GM21619 (cell line): ENCODE measurements around the gene DEAF1.
"Not testable (repeated sequence)": the region's sequence is repeated elsewhere in the genome, so short reads cannot be mapped to it uniquely, and the experiment has no call there.

Experiments
- ATAC-seq: cut with Tn5 transposase; IDR thresholded peaks from one replicate; pipeline ENCODE4 v1.9.1; 2021; ENCODE audit not compliant: unreplicated experiment

The DEAF1 gene, protein sequence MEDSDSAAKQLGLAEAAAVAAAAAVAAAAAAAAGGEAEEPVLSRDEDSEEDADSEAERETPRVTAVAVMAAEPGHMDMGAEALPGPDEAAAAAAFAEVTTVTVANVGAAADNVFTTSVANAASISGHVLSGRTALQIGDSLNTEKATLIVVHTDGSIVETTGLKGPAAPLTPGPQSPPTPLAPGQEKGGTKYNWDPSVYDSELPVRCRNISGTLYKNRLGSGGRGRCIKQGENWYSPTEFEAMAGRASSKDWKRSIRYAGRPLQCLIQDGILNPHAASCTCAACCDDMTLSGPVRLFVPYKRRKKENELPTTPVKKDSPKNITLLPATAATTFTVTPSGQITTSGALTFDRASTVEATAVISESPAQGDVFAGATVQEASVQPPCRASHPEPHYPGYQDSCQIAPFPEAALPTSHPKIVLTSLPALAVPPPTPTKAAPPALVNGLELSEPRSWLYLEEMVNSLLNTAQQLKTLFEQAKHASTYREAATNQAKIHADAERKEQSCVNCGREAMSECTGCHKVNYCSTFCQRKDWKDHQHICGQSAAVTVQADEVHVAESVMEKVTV

DNA sequence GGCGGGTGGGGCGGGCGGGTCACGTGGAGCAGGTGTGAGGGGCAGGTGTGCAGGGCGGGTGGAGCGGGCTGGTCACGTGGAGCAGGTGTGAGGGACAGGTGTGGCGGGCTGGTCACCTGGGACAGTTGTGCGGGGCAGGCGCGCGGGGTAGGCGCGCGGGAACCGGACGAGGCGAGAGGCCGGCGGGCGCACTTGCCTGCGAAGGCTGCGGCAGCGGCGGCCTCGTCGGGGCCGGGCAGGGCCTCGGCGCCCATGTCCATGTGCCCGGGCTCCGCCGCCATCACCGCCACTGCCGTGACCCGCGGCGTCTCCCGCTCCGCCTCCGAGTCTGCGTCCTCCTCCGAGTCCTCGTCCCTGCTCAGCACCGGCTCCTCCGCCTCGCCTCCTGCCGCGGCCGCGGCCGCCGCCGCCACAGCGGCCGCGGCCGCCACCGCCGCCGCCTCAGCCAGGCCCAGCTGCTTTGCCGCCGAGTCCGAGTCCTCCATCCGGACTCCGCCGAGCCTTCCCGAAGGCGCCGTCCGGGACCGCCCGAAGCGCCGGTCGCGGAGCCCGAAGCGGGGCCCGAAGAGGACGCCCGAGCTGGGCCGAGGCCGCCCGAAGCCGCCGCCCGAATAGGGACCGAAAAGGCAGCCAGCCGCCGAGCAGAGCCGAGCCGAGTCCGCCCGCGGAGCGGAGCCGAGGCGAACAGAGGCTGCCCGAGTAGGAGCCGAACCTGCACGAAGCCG is at the start of gene DEAF1:
TSS of gene DEAF1 (minus strand) at position 660 of the 725 bp plus-strand sequence. CDS start at position 485, 175 bp downstream.
- peak; percentile 75 for ATAC-seq

DNA sequence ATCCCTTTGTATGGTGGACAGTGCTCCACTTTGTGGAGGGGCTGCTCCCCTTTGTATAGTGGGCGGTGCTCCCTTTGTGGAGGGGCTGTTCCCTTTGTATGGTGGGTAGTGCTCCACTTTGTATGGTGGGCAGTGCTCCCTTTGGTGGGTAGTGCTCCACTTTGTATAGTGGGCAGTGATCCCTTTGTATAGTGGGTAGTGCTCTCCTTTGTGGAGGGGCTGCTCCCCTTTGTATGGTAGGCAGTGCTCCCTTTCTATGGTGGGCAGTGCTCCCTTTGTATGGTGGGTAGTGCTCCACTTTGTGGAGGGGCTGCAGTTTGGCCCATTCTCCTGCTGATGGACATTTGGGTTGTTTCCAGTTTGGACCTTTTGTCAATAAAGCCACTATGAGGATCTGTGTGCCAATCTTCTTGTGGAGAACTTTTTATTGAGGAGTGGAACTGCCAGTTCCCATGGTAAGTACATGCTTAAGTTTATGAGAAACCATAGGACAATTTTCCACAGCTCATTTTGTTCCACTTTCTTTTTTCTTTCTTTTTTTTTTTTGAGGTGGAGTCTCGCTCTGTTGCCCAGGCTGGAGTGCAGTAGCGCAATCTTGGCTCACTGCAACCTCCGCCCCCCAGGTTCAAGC is 47.7 kb upstream of the DEAF1 start:
- ATAC-seq: no peak

DNA sequence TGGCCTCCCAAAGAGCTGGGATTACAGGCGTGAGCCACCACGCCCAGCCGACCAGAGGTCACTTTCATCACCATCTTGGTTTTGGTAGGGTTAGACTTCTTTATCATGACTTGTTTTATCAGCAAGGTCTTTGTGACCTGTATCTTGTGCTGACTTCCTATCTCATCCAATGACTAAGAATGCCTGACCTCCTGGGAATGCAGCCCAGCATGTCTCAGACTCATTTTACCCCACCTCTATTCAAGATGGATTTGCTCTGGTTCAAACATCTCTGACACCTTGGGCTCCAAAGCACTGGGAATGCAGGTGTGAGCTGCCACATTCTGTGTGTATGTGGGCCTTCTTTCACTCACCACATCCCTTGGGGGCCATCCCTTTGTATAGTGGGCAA is 47.1 kb upstream of the DEAF1 start:
- ATAC-seq: no peak

DNA sequence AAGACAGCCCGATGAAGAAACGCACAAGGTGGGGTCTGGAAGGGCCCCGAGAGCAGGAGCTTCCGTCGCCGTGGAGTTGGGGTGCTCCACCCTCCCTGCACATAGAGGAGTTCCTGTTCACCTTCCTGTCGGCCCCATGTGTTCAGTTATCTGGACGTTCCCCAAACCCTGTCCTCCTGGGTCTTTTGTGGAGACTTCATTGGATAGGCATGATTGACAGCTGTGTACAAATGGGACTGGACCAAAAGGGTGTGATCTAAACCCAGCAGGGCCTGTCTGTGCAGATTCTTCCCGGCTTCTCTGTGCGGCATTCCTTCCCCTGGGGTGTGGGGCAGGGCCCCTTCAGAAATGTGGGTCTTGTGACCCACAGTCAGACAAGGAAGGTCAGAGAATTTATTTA is 42.9 kb upstream of the DEAF1 start:
- not testable (repeated sequence) for ATAC-seq

DNA sequence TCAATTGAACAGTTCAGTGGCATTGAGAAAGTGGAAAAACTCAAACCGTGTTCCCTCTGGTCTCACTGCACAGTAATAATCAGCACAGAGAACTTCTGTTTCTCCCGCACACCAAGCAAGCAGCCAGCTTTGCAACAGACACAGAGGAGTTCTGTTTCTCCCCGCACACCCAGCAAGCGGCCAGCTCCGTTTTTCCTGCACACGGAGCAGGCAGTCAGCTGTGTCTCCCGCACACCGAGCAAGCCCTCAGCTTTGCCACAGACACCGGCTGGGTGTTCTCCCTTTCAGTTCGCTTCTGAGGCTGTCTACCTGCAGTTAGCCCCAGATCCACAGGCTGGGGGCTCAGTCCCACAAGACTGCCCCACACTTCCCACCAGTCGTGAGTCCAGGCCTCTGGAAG is 42.3 kb upstream of the DEAF1 start:
- no peak for ATAC-seq

DNA sequence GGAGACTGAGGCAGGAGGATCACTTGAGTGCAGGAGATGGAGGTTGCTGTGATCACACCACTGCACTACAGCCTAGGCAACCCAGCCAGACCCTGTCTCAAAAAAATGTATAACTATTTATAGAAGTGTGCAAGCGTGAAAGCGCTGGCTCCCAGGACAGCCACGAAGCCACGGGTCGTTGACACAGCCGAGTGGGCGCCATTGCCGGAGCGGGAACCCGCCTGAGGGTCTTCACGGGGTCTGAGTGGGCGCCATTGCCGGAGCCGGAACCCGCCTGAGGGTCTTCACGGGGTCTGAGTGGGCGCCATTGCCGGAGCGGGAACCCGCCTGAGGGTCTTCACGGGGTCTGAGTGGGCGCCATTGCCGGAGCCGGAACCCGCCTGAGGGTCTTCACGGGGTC is 39.5 kb upstream of the DEAF1 start:
- not testable (repeated sequence) for ATAC-seq

DNA sequence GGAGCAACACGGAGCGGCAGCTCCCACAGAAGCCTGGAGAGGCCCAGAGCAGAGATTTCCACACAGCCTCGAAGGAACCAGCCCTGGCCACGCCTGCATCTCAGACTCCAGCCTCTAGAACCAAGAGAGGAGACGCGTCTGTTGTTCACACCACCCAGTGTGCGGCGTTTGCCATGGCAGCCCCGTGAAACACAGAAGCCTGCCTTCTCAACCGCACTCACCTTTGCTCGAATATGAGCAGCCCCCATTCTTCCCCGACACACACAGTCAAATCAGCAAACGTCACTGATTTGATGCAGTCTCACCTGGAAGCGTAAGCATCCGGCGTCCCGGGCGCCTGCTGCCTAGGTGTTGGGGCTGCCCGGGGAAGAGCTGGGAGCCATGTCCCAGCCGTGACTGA is 38.0 kb upstream of the DEAF1 start:
- no peak for ATAC-seq

DNA sequence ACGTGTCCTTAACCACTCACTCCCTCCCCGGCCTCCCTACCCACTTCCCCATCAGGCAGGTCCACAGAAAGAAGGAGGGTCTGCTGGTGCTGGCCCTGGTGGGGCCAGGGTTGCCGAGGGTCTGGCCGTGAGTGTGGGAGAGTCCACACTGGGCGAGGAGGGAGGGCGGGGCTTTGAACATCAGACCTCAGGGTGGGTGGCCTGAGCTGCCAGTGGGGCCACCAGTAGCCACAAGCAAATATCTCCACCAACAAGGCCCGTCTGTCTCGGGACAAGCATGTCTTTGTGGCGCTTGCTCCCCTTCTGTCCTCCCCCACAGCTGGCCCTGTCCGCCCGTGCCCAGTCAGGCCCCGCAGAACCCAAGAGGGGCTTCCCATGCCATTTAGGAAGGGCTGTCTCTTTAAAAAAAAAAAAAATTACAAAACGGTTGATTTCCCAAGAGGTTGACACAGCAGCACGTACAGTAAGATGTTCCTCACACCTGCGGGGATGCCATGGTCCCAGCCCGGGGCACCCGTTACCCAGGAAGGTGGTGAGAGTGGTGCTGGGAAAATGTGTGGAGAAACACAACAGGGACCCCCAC is 34.6 kb upstream of the DEAF1 start:
- ATAC-seq: no peak

DNA sequence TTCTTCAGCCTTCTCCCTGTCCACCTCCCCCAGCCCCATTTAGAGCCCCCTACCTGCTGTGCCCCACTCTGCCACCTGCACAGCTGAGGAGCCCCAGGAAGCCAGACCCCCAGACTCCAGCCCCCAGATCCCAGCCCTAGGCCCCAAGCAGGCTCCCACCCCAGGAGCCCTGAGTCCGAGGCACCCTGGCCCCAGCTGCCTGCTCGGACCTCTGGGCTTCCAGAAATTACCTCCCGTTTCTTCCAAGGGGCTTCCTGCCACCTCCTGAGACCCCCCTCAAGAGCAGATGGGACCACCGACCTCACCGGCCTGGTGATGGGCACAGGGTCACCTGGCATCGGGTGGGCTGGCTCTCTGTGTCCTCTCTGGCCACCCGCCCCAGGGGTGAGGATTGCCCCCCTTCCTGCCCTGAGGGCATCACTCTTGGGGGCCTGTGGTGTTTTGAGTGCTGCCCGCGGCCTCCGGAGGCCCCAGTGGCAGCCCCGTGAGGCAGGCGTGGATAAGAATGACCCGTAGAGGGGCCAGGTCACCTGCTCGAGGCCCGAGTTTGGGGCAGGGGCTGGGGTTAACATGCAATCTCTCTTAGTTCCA is 34.0 kb upstream of the DEAF1 start:
- ATAC-seq: no peak

DNA sequence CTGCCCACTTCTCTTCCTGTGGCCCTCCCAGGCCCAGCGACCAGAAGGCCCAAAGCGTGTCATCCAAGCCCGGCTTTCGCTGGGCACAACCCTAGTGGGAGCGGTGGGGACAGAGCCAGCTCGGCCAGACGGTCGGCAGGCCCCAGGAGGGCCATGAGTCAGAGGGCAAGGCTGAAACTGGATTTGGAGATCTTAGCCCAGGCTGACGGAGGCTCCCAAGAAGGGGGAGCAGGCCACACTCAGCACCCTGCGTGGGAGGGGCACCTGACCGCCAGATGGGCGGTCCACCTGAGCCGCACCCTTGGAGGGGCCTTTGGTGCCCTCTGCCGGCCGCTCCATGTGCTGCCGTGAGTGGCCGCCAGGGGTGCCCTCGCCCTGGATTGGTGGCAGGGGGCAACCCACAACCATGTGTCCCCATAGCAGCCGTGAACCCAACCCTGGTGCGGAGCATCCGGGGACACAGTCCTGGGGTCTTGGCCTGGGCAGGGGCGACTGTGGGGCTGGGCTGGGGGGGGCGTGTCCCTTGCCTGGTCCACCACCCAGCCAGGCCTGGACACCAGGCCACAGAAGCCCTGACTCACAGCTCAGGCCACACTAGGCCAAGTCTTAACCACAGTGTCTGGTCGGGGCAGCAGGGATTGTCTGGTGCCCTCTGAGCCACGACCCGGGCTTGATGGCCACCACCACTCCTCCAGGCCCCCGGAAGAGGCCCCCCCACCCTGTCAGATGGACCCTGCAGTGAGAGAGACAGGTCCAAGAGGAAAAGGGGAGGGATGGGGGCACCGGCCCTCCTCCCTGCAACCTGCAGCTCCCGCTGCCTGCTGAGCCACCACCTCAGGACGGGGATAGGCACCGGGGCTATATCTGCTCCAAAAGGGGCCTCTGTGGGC is 33.1 kb upstream of the DEAF1 start:
- ATAC-seq: peak; percentile 39

DNA sequence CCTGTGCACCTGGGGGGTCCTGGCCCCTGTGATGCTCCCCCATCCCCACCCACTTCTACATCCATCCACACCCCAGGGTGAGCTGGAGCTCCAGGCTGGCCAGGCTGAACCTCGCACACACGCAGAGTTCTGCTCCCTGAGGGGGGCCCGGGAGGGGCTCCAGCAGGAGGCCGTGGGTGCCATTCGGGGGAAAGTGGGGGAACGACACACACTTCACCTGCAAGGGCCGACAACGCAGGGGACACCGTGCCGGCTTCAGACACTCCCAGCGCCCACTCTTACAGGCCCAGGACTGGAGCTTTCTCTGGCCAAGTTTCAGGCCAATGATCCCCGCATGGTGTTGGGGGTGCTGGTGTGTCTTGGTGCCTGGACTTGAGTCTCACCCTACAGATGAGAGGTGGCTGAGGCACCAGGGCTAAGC is 32.3 kb upstream of the DEAF1 start:
- ATAC-seq: no peak

DNA sequence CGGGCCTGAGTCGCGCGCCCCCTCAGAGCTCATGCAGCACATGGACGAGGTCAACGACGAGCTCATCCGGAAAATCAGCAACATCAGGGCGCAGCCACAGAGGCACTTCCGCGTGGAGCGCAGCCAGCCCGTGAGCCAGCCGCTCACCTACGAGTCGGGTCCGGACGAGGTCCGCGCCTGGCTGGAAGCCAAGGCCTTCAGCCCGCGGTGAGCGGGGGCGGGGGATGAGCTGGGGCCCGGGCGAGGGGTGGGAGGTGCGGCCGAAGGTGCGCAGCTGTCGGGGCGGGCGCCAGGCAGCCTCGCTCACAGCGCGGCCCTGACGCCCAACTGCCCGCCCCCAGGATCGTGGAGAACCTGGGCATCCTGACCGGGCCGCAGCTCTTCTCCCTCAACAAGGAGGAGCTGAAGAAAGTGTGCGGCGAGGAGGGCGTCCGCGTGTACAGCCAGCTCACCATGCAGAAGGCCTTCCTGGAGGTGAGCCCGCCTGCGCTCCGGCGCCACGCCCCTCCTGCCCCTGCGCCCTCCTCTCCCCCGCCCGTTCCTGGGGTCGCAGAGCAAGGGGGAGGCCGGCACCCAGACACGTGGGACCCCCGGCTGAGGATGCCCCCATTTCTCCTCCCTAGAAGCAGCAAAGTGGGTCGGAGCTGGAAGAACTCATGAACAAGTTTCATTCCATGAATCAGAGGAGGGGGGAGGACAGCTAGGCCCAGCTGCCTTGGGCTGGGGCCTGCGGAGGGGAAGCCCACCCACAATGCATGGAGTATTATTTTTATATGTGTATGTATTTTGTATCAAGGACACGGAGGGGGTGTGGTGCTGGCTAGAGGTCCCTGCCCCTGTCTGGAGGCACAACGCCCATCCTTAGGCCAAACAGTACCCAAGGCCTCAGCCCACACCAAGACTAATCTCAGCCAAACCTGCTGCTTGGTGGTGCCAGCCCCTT is 31.5 kb upstream of the DEAF1 start:
- no peak for ATAC-seq

DNA sequence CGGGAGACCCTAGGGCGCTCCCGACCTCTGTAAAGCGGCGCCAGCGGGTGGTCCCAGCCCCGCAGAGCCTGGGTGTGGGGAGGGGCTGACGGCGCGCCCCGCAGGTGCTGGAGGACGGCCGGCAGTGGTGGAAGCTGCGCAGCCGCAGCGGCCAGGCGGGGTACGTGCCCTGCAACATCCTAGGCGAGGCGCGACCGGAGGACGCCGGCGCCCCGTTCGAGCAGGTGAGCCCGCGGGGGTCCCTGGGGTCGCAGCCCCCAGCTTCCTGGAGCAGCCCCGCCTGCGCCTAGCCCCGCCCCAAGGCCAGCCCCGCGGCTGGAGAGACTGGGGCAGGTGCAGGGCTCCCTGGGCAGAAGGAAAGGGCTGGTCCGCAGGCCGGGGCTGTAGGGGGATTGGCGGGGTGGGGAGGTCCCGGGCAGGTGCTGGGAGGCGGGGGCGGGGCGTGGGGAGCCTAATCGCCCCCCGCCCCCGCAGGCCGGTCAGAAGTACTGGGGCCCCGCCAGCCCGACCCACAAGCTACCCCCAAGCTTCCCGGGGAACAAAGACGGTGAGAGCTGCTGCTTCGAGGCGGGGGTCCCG is 30.7 kb upstream of the DEAF1 start:
- ATAC-seq: no peak

DNA sequence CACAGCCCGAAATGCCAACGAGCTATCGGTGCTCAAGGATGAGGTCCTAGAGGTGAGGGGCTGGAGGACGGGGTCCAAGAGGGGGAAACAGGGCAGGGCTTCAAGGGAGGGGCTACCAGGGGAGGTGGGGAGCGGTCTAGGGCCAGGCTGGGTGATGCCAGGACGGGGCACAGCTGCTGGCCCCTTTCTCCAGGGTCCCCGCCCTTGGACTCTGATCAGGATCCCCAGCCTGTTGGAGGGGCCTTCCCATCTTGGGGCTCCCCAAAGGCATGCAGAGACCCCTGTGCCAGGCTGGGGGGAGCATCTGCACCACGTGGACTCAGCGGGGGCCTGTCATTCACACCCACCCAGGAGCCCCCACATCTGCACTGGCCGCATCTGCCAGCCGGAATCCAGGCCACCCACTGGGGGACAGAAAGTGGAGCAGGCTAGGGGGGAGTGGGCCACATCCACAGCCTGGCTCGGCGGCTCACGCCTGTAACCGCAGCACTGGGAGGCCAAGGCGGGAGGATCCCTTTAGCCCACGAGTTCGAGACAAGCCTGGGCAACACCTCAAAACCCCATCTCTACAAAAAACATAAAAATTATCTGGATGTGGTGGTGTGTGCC is 29.9 kb upstream of the DEAF1 start:
- no peak for ATAC-seq

DNA sequence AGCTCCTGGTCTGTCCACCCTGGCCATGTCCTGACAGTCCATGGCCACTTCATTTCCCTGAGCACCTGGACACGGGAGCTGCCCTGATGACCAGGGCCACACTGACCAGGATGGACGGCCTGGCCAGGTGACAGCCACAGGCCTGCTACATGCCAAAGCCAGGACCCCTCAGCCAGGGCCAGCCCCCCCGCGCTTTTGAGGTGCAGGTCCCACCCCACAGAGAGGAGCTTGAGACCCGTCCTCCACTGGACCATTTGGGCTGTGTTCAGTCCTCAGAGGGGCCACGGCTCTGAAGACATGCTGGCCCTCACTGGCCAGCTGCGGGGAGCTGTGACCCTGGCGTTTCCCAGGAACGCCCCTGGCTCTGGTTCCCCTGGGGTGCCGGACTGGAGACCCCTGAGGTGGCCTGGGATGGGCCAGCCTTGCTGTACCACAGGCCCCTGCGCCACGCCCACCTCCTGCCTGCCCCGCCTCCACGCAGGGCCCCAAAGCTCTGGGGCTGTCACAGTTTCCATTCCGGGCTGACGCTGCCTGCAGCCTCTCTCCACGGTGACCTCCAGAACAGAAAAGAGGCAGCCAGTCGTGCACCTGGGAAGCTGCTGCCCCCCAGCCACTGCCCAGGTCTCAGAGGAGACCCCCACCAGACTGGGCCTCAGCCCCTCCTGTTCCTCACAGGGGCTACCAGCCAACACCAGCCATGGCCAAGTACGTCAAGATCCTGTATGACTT is 29.2 kb upstream of the DEAF1 start:
- ATAC-seq: no peak

DNA sequence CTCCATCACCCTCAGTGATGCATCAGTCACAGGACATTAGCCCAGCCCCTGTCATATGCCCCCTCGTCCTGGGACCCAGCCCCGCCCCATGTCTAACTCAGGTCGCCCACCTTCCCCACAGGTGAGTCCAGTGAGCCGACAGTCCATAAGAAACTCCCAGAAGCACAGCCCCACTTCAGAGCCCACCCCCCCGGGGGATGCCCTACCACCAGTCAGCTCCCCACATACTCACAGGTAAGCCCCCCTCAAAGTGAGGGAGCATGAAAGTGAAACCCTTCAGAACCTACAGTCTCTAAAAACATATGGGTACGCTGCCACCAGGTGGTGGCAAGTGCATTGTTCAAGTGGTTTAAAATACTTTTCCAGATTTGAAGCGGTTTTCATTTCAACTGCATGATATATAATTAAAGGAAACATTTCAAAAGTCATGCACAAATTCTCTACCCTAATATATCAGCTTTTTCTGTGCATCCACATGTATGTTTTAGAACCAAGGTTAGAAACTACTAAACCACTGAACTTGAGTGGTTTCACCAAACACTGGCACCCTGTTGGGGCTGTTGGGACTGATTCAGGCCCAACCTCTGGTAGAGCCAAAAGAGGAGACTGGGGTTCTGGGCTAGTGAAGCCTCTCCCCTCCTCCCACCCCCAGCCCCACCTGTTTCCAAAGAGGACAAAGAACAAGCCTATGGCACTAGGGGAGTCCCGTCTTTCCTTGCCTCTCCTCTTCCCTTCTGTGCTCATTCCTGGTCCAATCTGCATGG is 28.3 kb upstream of the DEAF1 start:
- no peak for ATAC-seq
